Peyer's patch (tissue), 4 donors: ENCODE measurements around the gene CHD1L. TPM values are rescaled to one million over a fixed set of nuclear protein-coding genes. Genes with fewer than 3 reads are reported as not detected.

ENCODE experiments used
- DNase-seq, 3 donors: peaks; one replicate each; pipeline ENCODE4 v3.0.0-alpha.2; 2017 to 2019
- H3K27ac ChIP-seq, 4 donors: fragments of 200-600 bp; sonication (generic); one replicate each; pipeline ENCODE4 v1.5.1; 2016 to 2019
- H3K27me3 ChIP-seq, 2 donors: fragments of 200-600 bp; sonication (generic); one replicate each; pipeline ENCODE4 v1.5.1; 2019
- H3K36me3 ChIP-seq, 3 donors: fragments of 200-600 bp; sonication (generic); one replicate each; pipeline ENCODE4 v1.5.1; 2016 to 2019
- H3K4me1 ChIP-seq, 4 donors: fragments of 200-600 bp; sonication (generic); one replicate each; pipeline ENCODE4 v1.5.1; 2016 to 2019
- H3K4me3 ChIP-seq, 4 donors: fragments of 200-600 bp; sonication (generic); 1 replicate in 3 of 4; 2 replicates in 1 of 4; pipeline ENCODE4 v1.5.1; 2016 to 2019; ENCODE audit warnings: mild to moderate bottlenecking in 1 of 4
- H3K9me3 ChIP-seq, 4 donors: fragments of 200-600 bp; sonication (generic); one replicate each; pipeline ENCODE4 v1.5.1; 2016 to 2019; ENCODE audit warnings: mild to moderate bottlenecking in 1 of 4
- POLR2A ChIP-seq, 2 donors: fragments of 450-650 bp; IDR thresholded peaks; one replicate each; pipeline ENCODE4 v1.5.1; 2017; ENCODE audit warnings: antibody characterized with exemption in 2 of 2, mild to moderate bottlenecking in 2 of 2, moderate library complexity in 2 of 2
- total RNA-seq, 4 donors: library from RNA; depleted of rRNA; stranded (reverse); fragments of >200 nt; gene quantifications; one replicate each; pipeline ENCODE4 v1.1.0, GENCODE V29; 2016
- TF ChIP-seq, protein P1 (sequence below), 6 experiments: fragments of 450-650 bp in 4 of 6; fragments of 200-600 bp in 2 of 6; sonication (generic) in 1 of 6; IDR thresholded peaks; one replicate each; pipeline ENCODE4 v1.5.1; 2017 to 2019; ENCODE audit warnings: antibody characterized with exemption in 6 of 6, mild to moderate bottlenecking in 3 of 6, moderate library complexity in 1 of 6

Gene CHD1L
- total RNA-seq, 4 donors from 2014 or later, result 25.8 to 71.0 (median 38.3) TPM

DNA sequence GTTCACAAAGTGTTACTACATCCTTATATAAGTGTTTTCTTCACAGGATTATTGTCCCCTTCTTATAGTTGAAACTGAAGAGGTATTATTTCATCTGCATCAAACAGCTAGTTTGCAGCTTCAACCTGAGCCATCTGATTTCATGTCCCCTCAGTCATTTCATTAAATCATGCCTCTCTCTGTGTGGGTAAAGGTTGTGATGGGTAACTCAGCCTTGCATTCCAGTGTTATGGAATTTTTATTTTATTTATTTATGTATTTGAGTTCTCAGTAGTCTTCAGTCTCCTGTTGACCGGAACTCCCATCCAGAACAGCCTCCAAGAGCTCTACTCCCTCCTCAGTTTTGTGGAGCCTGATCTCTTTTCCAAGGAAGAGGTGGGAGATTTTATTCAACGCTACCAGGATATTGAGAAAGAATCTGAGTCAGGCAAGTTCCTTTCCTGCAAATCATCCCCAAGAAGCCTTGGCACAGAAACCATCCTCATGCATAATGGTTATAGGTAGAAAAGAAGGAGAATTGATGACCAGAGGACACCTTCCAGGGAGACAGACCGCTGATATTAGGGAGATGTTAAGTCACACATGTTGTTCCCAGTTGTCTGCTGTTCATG is 21.8 kb downstream of the CHD1L start:
- Histone ChIP-seq H3K36me3 (peaks cover 0 to 74% (median 0%) of the 10 kb centered on the region in 3 donors), H3K27ac (no peak overlapping the region), H3K9me3 (no peaks in the 10 kb centered on the region), H3K4me1 (no peaks in the 10 kb centered on the region), H3K27me3 (no peaks in the 10 kb centered on the region), H3K4me3 (no peak overlapping the region)
- TF ChIP-seq POLR2A (IDR thresholded peaks at IDR 0.05), result no peak
- TF ChIP-seq, protein P1, sequence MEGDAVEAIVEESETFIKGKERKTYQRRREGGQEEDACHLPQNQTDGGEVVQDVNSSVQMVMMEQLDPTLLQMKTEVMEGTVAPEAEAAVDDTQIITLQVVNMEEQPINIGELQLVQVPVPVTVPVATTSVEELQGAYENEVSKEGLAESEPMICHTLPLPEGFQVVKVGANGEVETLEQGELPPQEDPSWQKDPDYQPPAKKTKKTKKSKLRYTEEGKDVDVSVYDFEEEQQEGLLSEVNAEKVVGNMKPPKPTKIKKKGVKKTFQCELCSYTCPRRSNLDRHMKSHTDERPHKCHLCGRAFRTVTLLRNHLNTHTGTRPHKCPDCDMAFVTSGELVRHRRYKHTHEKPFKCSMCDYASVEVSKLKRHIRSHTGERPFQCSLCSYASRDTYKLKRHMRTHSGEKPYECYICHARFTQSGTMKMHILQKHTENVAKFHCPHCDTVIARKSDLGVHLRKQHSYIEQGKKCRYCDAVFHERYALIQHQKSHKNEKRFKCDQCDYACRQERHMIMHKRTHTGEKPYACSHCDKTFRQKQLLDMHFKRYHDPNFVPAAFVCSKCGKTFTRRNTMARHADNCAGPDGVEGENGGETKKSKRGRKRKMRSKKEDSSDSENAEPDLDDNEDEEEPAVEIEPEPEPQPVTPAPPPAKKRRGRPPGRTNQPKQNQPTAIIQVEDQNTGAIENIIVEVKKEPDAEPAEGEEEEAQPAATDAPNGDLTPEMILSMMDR (IDR thresholded peaks at IDR 0.05), result no peak
- no peak for DNase-seq

- DNase-seq, result no peak
- no peaks in the 10 kb centered on the region for H3K4me1 ChIP-seq
- H3K9me3 ChIP-seq, result no peaks in the 10 kb centered on the region
- TF ChIP-seq, protein P1 (IDR thresholded peaks at IDR 0.05), result no peak
- no peak for TF ChIP-seq POLR2A (IDR thresholded peaks at IDR 0.05)
- H3K36me3 ChIP-seq, result peaks cover 0 to 75% (median 0%) of the 10 kb centered on the region in 3 donors
- no peaks in the 10 kb centered on the region for H3K27me3 ChIP-seq
- no peak overlapping the region for H3K27ac ChIP-seq
- no peak overlapping the region for H3K4me3 ChIP-seq
These were observed 23.9 kb downstream of the CHD1L start for GRCh38 chr1:147266381-147266780.

DNA sequence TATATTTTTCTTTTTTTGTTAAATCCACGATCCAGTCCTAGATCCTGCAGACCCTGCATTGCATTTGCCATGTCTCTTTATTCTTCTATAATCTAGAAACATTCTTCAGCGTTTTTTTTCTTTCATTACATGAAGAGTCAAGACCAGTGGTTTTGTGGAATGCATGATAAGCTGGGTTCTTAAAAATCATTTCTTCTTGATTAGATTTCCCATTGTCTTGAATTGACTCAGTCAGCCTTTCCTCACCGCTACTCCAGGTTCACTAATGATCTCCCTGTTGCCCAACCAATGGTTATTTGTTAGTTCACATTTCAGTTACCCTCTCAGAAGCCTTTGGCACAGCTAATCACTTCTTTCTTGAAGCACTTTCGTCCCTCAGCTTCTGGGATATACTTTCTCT is 25.2 kb downstream of the CHD1L start:
- no peak for DNase-seq
- no peak overlapping the region for H3K4me3 ChIP-seq
- H3K36me3 ChIP-seq, result peaks cover 0 to 68% (median 0%) of the 10 kb centered on the region in 3 donors
- no peaks in the 10 kb centered on the region for H3K9me3 ChIP-seq
- H3K27ac ChIP-seq, result no peak overlapping the region
- no peaks in the 10 kb centered on the region for H3K4me1 ChIP-seq
- TF ChIP-seq POLR2A (IDR thresholded peaks at IDR 0.05), result no peak
- TF ChIP-seq, protein P1 (IDR thresholded peaks at IDR 0.05), result no peak
- H3K27me3 ChIP-seq, result no peaks in the 10 kb centered on the region

DNA sequence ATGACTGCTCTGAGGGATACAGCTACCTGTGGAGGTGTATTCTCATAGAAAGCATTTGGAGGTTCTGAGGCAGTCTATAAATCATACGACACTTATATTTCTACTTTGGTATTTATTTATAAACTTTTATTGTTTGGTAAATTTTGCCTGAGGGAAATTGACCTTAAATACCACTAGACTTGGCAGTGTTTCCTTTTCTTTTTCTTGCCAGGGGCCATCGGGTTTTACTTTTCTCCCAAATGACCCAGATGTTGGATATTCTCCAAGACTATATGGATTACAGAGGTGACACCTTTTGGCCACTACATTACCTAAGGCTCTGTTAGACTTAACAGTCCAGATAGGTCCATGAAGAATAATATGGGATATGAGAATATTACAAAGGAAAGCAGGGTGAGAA is 28.2 kb downstream of the CHD1L start:
- Histone ChIP-seq H3K4me3 (no peak overlapping the region), H3K4me1 (no peaks in the 10 kb centered on the region), H3K27ac (no peak overlapping the region), H3K36me3 (peaks cover 0 to 63% (median 0%) of the 10 kb centered on the region in 3 donors), H3K27me3 (no peaks in the 10 kb centered on the region), H3K9me3 (no peaks in the 10 kb centered on the region)
- no peak for DNase-seq
- TF ChIP-seq POLR2A (IDR thresholded peaks at IDR 0.05), result no peak
- TF ChIP-seq, protein P1 (IDR thresholded peaks at IDR 0.05), result no peak

DNA sequence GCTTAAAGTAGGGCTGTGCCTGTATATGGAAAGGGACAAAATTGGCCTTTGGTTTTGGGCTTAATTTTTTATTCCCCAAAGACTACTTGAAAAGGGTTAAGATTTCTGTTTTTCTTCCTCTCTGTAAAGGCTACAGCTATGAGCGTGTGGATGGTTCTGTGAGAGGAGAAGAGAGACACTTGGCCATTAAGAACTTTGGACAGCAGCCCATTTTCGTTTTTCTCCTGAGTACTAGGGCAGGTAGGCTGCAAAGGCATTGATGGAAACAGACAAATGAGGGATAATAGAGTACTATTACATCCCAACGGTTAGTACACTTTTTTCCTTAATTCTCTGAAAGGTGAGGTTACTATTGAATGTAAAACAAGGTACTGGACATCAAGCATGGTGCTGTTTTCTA is 29.6 kb downstream of the CHD1L start:
- TF ChIP-seq POLR2A (IDR thresholded peaks at IDR 0.05), result no peak
- TF ChIP-seq, protein P1 (IDR thresholded peaks at IDR 0.05), result no peak
- peaks cover 0 to 66% (median 0%) of the 10 kb centered on the region in 3 donors for H3K36me3 ChIP-seq
- no peak overlapping the region for H3K27ac ChIP-seq

More for the DNA sequence above, 29.6 kb downstream of the CHD1L start:
- Histone ChIP-seq H3K4me1 (no peaks in the 10 kb centered on the region), H3K4me3 (no peak overlapping the region), H3K9me3 (no peaks in the 10 kb centered on the region), H3K27me3 (no peaks in the 10 kb centered on the region)
- DNase-seq, result no peak
